GM12878 (cell line): ENCODE data around the gene MDGA2. TPM values are rescaled to one million over a fixed set of nuclear protein-coding genes. Genes with fewer than 3 reads are reported as not detected.

Experiments
- ATAC-seq: fragments of 200-7000 bp; cut with Tn5 transposase; 3 replicates; pipeline ENCODE4 v1.9.1; 2020; ENCODE audit warnings: mild to moderate bottlenecking, moderate library complexity
- BruUV-seq: library from RNA; stranded (reverse); fragments of 400-500 nt; replicated peaks from 2 replicates; lab custom pipeline; 2021; lab: Mats Ljungman, UMichigan
- CTCF ChIA-PET: fragments of 300-600 bp; sonication (Branson Sonifier 250); formaldehyde crosslinking; extraction: SDS; loops from one replicate; lab custom pipeline; 2021; ENCODE audit warnings: inconsistent platforms; lab: Yijun Ruan, JAX
- POLR2A ChIA-PET: fragments of 350-600 bp; formaldehyde crosslinking; extraction: SDS; loops from one replicate; lab custom pipeline; 2021; ENCODE audit warnings: inconsistent platforms; lab: Charles Lee
- RAD21 ChIA-PET: fragments of 300-600 bp; sonication (Branson Sonifier 250); formaldehyde crosslinking; loops from one replicate; lab custom pipeline; 2023; ENCODE audit warnings: antibody characterized with exemption; ENCODE audit not compliant: unreplicated experiment; lab: Charles Lee
- SMC1A ChIA-PET: fragments of 300-600 bp; sonication (Branson Sonifier 250); formaldehyde crosslinking; loops from one replicate; lab custom pipeline; 2023; ENCODE audit not compliant: unreplicated experiment, uncharacterized antibody; lab: Charles Lee
- DNase-seq: peaks from one replicate; pipeline ENCODE4 v3.0.0-alpha.2; 2011; ENCODE audit warnings: low read depth, low spot score
- FAIRE-seq: peaks from 3 replicates; lab custom pipeline; 2011; peaks lifted over from hg19 to GRCh38; lab: Jason Lieb, UNC
- H2AFZ ChIP-seq: 2 replicates; pipeline ENCODE4 v1.6.0; 2011; ENCODE audit warnings: low read depth, low read length, control low read depth; ENCODE audit not compliant: control insufficient read depth
- H3K27ac ChIP-seq: 2 replicates; pipeline ENCODE4 v1.5.1; 2011; ENCODE audit warnings: control low read depth; ENCODE audit not compliant: control insufficient read depth, insufficient read depth
- H3K27me3 ChIP-seq, 2 experiments: replicated peaks in 1 of 2; 2 replicates each; pipeline versions ENCODE4 v1.6.0 to v1.6.1; 2011; ENCODE audit warnings: low read length in 1 of 2; ENCODE audit not compliant: control insufficient read depth in 2 of 2, insufficient read depth in 2 of 2
- H3K36me3 ChIP-seq, 2 experiments: 2 replicates each; pipeline ENCODE4 v1.5.1; 2011; ENCODE audit warnings: low read length in 1 of 2; ENCODE audit not compliant: control insufficient read depth in 2 of 2, insufficient read depth in 2 of 2
- H3K4me1 ChIP-seq: 2 replicates; pipeline ENCODE4 v1.6.1; 2011; ENCODE audit warnings: mild to moderate bottlenecking, low read length, moderate library complexity, mixed read lengths; ENCODE audit not compliant: control insufficient read depth, insufficient read depth
- H3K4me2 ChIP-seq: 2 replicates; pipeline ENCODE4 v1.6.0; 2011; ENCODE audit warnings: control low read depth; ENCODE audit not compliant: control insufficient read depth, insufficient read depth
- H3K4me3 ChIP-seq: fragments of 200-600 bp; sonication (generic); 2 replicates; pipeline ENCODE4 v1.5.1; 2016
- H3K79me2 ChIP-seq: 2 replicates; pipeline ENCODE4 v1.6.0; 2011; ENCODE audit warnings: low read length; ENCODE audit not compliant: control insufficient read depth, insufficient read depth
- H3K9ac ChIP-seq: 2 replicates; pipeline ENCODE4 v1.8.0; 2011; ENCODE audit warnings: low read length, control low read depth, mixed read lengths; ENCODE audit not compliant: control insufficient read depth, insufficient read depth
- H3K9me3 ChIP-seq: replicated peaks from 3 replicates; pipeline ENCODE4 v1.5.1; 2011; ENCODE audit warnings: mild to moderate bottlenecking, low read length; ENCODE audit not compliant: control insufficient read depth, insufficient read depth
- H4K20me1 ChIP-seq: 2 replicates; pipeline ENCODE4 v1.6.0; 2011; ENCODE audit not compliant: control insufficient read depth, insufficient read depth
- CBFB ChIP-seq: IDR thresholded peaks from 2 replicates; pipeline ENCODE4 v1.6.1; 2016; ENCODE audit warnings: antibody characterized with exemption, low read depth
- CBX3 ChIP-seq: fragments of 200-600 bp; sonication (generic); IDR thresholded peaks from 2 replicates; pipeline ENCODE4 v1.6.1; 2016; ENCODE audit warnings: low read depth, borderline replicate concordance
- CHD4 ChIP-seq: fragments of 200-600 bp; sonication (generic); IDR thresholded peaks from 2 replicates; pipeline ENCODE4 v1.6.1; 2016; ENCODE audit warnings: mild to moderate bottlenecking
- HDAC6 ChIP-seq: fragments of 200-600 bp; sonication (generic); IDR thresholded peaks from one replicate; pipeline ENCODE4 v1.8.0; 2017; ENCODE audit warnings: antibody characterized with exemption; ENCODE audit not compliant: unreplicated experiment
- MEF2A ChIP-seq: IDR thresholded peaks from 2 replicates; pipeline ENCODE4 v1.6.1; 2011; ENCODE audit warnings: low read depth, mild to moderate bottlenecking, low read length, moderate library complexity; ENCODE audit not compliant: insufficient read depth
- MEF2B ChIP-seq: fragments of 450-650 bp; IDR thresholded peaks from 2 replicates; pipeline ENCODE4 v1.6.1; 2018; ENCODE audit warnings: mild to moderate bottlenecking, moderate library complexity; ENCODE audit not compliant: partially characterized antibody, poor library complexity, severe bottlenecking
- MYB ChIP-seq: fragments of 150-350 bp; IDR thresholded peaks from 2 replicates; pipeline ENCODE4 v1.6.1; 2014; ENCODE audit warnings: mild to moderate bottlenecking, low read depth, low read length, borderline replicate concordance
- NBN ChIP-seq: fragments of 450-650 bp; IDR thresholded peaks from 2 replicates; pipeline ENCODE4 v1.6.1; 2016
- POLR2AphosphoS2 ChIP-seq: IDR thresholded peaks from 2 replicates; pipeline ENCODE4 v1.6.1; 2011; ENCODE audit warnings: low read depth, mild to moderate bottlenecking, low read length, improper control_type of control experiment, moderate library complexity
- POU2F2 ChIP-seq: IDR thresholded peaks from 3 replicates; pipeline ENCODE4 v1.6.1; 2011; ENCODE audit warnings: low read depth, mild to moderate bottlenecking, low read length, borderline replicate concordance
- REST ChIP-seq: IDR thresholded peaks from 2 replicates; pipeline ENCODE4 v1.6.1; 2012; ENCODE audit warnings: mild to moderate bottlenecking, low read depth, low read length
- SIN3A ChIP-seq: IDR thresholded peaks from 2 replicates; pipeline ENCODE4 v1.6.1; 2012; ENCODE audit warnings: low read depth, low read length, improper control_type of control experiment
- WRNIP1 ChIP-seq: IDR thresholded peaks from 2 replicates; pipeline ENCODE4 v1.6.1; 2011; ENCODE audit warnings: low read depth, low read length, improper control_type of control experiment, borderline replicate concordance
- YBX1 ChIP-seq: fragments of 450-650 bp; IDR thresholded peaks from 2 replicates; pipeline ENCODE4 v1.6.1; 2016; ENCODE audit warnings: antibody characterized with exemption
- ZBTB33 ChIP-seq: fragments of 450-650 bp; IDR thresholded peaks from 2 replicates; pipeline ENCODE4 v1.6.1; 2017; ENCODE audit warnings: mild to moderate bottlenecking
- ZNF24 ChIP-seq: fragments of 450-650 bp; IDR thresholded peaks from 2 replicates; pipeline ENCODE4 v1.6.1; 2017; ENCODE audit warnings: antibody characterized with exemption, mild to moderate bottlenecking
- ZNF687 ChIP-seq: fragments of 450-650 bp; IDR thresholded peaks from 2 replicates; pipeline ENCODE4 v1.6.1; 2017; ENCODE audit warnings: mild to moderate bottlenecking, moderate library complexity
- WGBS: methylation state at CpG from one replicate; pipeline ENCODE4 v1.1.6; 2016; ENCODE audit warnings: low lambda C conversion rate; ENCODE audit not compliant: insufficient replicate concordance, insufficient coverage; ENCODE audit errors: missing lambda C conversion rate; 5-methylcytosine and 5-hydroxymethylcytosine counted together
- in situ Hi-C: fragments of 300-500 bp; cut with MboI; formaldehyde crosslinking; loops from 9 replicates; pipeline ENCODE4 v1.14.3; 2018; ENCODE audit warnings: mixed read lengths
- intact Hi-C: fragments of 100-400 bp; cut with micrococcal nuclease; formaldehyde crosslinking; loops from one replicate; pipeline ENCODE4 v1.14.2; 2022; ENCODE audit not compliant: unreplicated experiment
- polyA plus RNA-seq, 11 experiments: library from polyadenylated mRNA; depleted of rRNA in 4 of 11; unstranded in 6 of 11; stranded (reverse) in 5 of 11; fragments of >200 nt; fragmentation: Nextera tagmentation in 4 of 11; fragmentation: Illumina TruSeq in 1 of 11; extraction: Ambion mirVana in 4 of 11; extraction: Trizol in 1 of 11; gene quantifications; 1 replicate in 1 of 11; 2 replicates in 10 of 11; pipeline versions ENCODE4 v1.2.1 to v1.2.3, GENCODE V29; 2011 to 2016; ENCODE audit warnings: inconsistent platforms in 2 of 11, missing spikeins in 2 of 11, low read depth in 1 of 11
- total RNA-seq, 4 experiments: library from RNA; depleted of rRNA in 3 of 4; stranded (reverse); fragments of >200 nt in 3 of 4; fragmentation: Illumina TruSeq in 1 of 4; extraction: Trizol in 1 of 4; gene quantifications; 2 replicates each; pipeline versions ENCODE4 v1.2.1 to v1.2.3, GENCODE V29; 2013 to 2021

Gene MDGA2
- total and polyA plus RNA-seq, 10 of the 15 experiments (the other 5 are each of a cell fraction or from before 2014, with no cell fraction given), result not detected

- Histone ChIP-seq H3K27ac (no peak overlapping the region), H3K79me2 (no peaks in the 10 kb centered on the region), H4K20me1 (no peaks in the 10 kb centered on the region), H3K27me3 (no peaks in the 10 kb centered on the region), H3K4me2 (no peak overlapping the region), H3K9me3 (no peaks in the 10 kb centered on the region), H3K4me1 (no peaks in the 10 kb centered on the region), H3K4me3 (no peak overlapping the region), H3K36me3 (no peaks in the 10 kb centered on the region), H3K9ac (no peak overlapping the region), H2AFZ (no peak overlapping the region)
- SMC1A ChIA-PET, result no interaction called here
- 31% methylated on average over 1 of the region's 1 CpG for WGBS
- BruUV-seq, result no TSS peak
- DNase-seq (no peak), FAIRE-seq (no peak), ATAC-seq (no peak)
- CTCF ChIA-PET, result no interaction called here
- intact Hi-C loops (no loop called here), in situ Hi-C loops (no loop called here)
- POLR2A ChIA-PET, result no interaction called here
- RAD21 ChIA-PET, result no interaction called here
- TF ChIP-seq REST (no peak), NBN (no peak), MEF2A (no peak), SIN3A (no peak), ZNF687 (no peak), WRNIP1 (no peak), HDAC6 (no peak), ZNF24 (no peak), MEF2B (no peak), ZBTB33 (no peak), MYB (no peak), CBX3 (no peak), CHD4 (no peak), CBFB (no peak), YBX1 (no peak), POLR2AphosphoS2 (no peak), POU2F2 (no peak)
Measured at GRCh38 chr14:47085678-47086077, 589.7 kb downstream of the MDGA2 start.
